WTC11 (cell line): ENCODE measurements around the gene HOXC5.

Experiments
- AFF4 ChIP-seq: sonication (generic); formaldehyde crosslinking; IDR thresholded peaks from 2 replicates; pipeline ENCODE4 v1.8.1; 2023; ENCODE audit warnings: mild to moderate bottlenecking, missing genetic modification reagents, borderline replicate concordance
- AR ChIP-seq: fragments of 250-450 bp; sonication (Bioruptor Pico); IDR thresholded peaks from 2 replicates; pipeline ENCODE4 v1.9.0; 2021; ENCODE audit warnings: mild to moderate bottlenecking
- ARID4B ChIP-seq: sonication (generic); formaldehyde crosslinking; IDR thresholded peaks from 2 replicates; pipeline ENCODE4 v1.8.0; 2023; ENCODE audit warnings: missing genetic modification reagents, mild to moderate bottlenecking, borderline replicate concordance
- ATF2 ChIP-seq: sonication (generic); formaldehyde crosslinking; IDR thresholded peaks from 2 replicates; pipeline ENCODE4 v1.8.1; 2022; ENCODE audit warnings: low read depth, missing genetic modification reagents, borderline replicate concordance
- ATF6 ChIP-seq: sonication (generic); formaldehyde crosslinking; IDR thresholded peaks from 2 replicates; pipeline ENCODE4 v1.8.1; 2023; ENCODE audit warnings: mild to moderate bottlenecking, missing genetic modification reagents
- CTCF ChIP-seq: fragments of 200-600 bp; IDR thresholded peaks from 2 replicates; pipeline ENCODE4 v1.8.0; 2022; ENCODE audit warnings: antibody characterized with exemption
- E2F4 ChIP-seq: sonication (generic); formaldehyde crosslinking; IDR thresholded peaks from 2 replicates; pipeline ENCODE4 v1.8.1; 2022; ENCODE audit warnings: low read depth, mild to moderate bottlenecking, moderate library complexity, missing genetic modification reagents, borderline replicate concordance
- ETV6 ChIP-seq: sonication (generic); formaldehyde crosslinking; IDR thresholded peaks from 2 replicates; pipeline ENCODE4 v1.8.1; 2022; ENCODE audit warnings: mild to moderate bottlenecking, missing genetic modification reagents
- FOXK1 ChIP-seq: sonication (generic); formaldehyde crosslinking; IDR thresholded peaks from 2 replicates; pipeline ENCODE4 v1.8.0; 2022; ENCODE audit warnings: mild to moderate bottlenecking, moderate library complexity, missing genetic modification reagents
- JUN ChIP-seq: sonication (generic); formaldehyde crosslinking; IDR thresholded peaks from 2 replicates; pipeline ENCODE4 v1.8.0; 2023; ENCODE audit warnings: mild to moderate bottlenecking, missing genetic modification reagents
- MAX ChIP-seq: sonication (generic); formaldehyde crosslinking; IDR thresholded peaks from 2 replicates; pipeline ENCODE4 v1.8.0; 2022; ENCODE audit warnings: mild to moderate bottlenecking, missing genetic modification reagents
- NFYB ChIP-seq: sonication (generic); formaldehyde crosslinking; conservative IDR thresholded peaks from 2 replicates; pipeline ENCODE4 v1.8.0; 2022; ENCODE audit warnings: low read depth, missing genetic modification reagents
- SP1 ChIP-seq: sonication (generic); formaldehyde crosslinking; conservative IDR thresholded peaks from 2 replicates; pipeline ENCODE4 v1.8.1; 2022; ENCODE audit warnings: missing genetic modification reagents

- TF ChIP-seq JUN (CRISPR knock-in tag) (no peak), CTCF (no peak), ARID4B (no peak), MAX (CRISPR knock-in tag) (no peak), ATF2 (CRISPR knock-in tag) (no peak), FOXK1 (CRISPR knock-in tag) (no peak), E2F4 (CRISPR knock-in tag) (no peak), AFF4 (CRISPR knock-in tag) (no peak), NFYB (no peak), AR (CRISPR knock-in tag) (no peak), SP1 (CRISPR knock-in tag) (no peak), ETV6 (CRISPR knock-in tag) (no peak), ATF6 (CRISPR knock-in tag) (no peak)
Observed at GRCh38 chr12:53990311-53991076, 42.4 kb upstream of the HOXC5 start.
